ENCODE results near the gene SPTBN1. TPM values are rescaled to one million over a fixed set of nuclear protein-coding genes. Genes with fewer than 3 reads are reported as not detected.

SPTBN1 gene
- total and polyA plus RNA-seq, 3 experiments from 2014 or later: 38.4 to 49.2 (median 38.5) TPM

DNA sequence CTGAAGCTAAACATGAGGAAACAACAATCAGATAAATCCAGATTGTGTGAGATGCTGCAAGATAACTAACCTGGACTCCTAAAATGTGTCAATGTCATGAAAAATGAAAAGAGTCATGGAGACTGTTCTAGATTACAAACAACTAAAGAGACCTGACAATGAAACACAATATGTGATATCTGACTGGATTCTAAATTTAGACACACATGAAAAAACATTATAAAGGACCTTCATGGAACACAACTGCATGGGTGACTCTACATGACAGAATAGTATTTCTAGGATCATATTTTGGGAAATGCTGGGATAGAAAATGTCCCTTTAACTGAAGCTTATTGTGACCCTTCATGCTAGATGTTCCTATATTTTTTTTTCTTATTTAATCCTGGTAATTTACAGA lies 18.5 kb upstream of the SPTBN1 start:
- no peak overlapping the region for H3K4me3 ChIP-seq (ENCODE audit: low read length)
- H3K27ac ChIP-seq (ENCODE audit: low read depth, low read length): no peak overlapping the region
- Mint-ChIP-seq H3K9me3 (no peaks in the 10 kb centered on the region), H3K4me1 (no peaks in the 10 kb centered on the region), H3K36me3 (no peaks in the 10 kb centered on the region), H3K4me3 (no peak overlapping the region), H3K27ac (no peak overlapping the region), H3K27me3 (peaks cover 5 to 18% of the 10 kb centered on the region in 2 donors)
- no peaks in the 10 kb centered on the region for H3K4me1 ChIP-seq (ENCODE audit: insufficient read depth, low read length)
- no peaks in the 10 kb centered on the region for H3K9me3 ChIP-seq (ENCODE audit: low read length)
- DNase-seq: no peak
- ChIA-PET CTCF (interaction anchor here (1.1 kb wide), 1 partner anchor 15 kb away, joined by 3 read pairs; no protein-coding TSS in a partner anchor), POLR2A (no interaction called here)
- H3K36me3 ChIP-seq (ENCODE audit: insufficient read depth, low read length): no peaks in the 10 kb centered on the region
- no peaks in the 10 kb centered on the region for H3K27me3 ChIP-seq (ENCODE audit: insufficient read depth, low read length, poor library complexity, severe bottlenecking)

DNA sequence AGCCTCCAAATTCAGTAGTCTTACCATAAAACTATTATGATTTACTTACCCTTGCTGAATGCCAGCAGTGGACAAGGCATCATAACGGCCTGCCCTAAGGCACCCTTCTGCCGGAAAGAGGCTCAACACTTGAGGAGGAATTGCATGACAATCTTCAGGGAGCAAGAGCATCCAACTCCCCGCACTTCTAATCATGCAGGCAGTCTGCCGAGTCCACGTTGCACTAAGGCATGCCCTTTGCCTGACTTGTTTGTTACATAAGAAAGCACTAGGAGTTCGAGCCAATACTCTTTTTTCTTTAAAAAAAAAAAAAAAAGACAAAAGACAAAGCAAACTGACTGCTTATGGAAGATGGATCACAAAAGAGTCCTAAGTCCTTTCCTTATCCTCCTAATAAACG lies 17.9 kb upstream of the SPTBN1 start:
- H3K27ac Mint-ChIP-seq: no peak overlapping the region
- CTCF ChIA-PET: interaction anchor here (1.1 kb wide), 1 partner anchor 16 kb away, joined by 3 read pairs; no protein-coding TSS in a partner anchor
- H3K9me3 Mint-ChIP-seq: no peaks in the 10 kb centered on the region
- DNase-seq: no peak
- H3K9me3 ChIP-seq (ENCODE audit: low read length): no peaks in the 10 kb centered on the region
- POLR2A ChIA-PET: no interaction called here
- no peak overlapping the region for H3K27ac ChIP-seq (ENCODE audit: low read depth, low read length)
- H3K4me1 Mint-ChIP-seq: no peaks in the 10 kb centered on the region
- no peaks in the 10 kb centered on the region for H3K27me3 ChIP-seq (ENCODE audit: insufficient read depth, low read length, poor library complexity, severe bottlenecking)
- H3K36me3 Mint-ChIP-seq: no peaks in the 10 kb centered on the region
- no peaks in the 10 kb centered on the region for H3K36me3 ChIP-seq (ENCODE audit: insufficient read depth, low read length)
- H3K27me3 Mint-ChIP-seq: peaks cover 5 to 19% of the 10 kb centered on the region in 2 donors
- no peak overlapping the region for H3K4me3 Mint-ChIP-seq
- H3K4me3 ChIP-seq (ENCODE audit: low read length): no peak overlapping the region
- H3K4me1 ChIP-seq (ENCODE audit: insufficient read depth, low read length): no peaks in the 10 kb centered on the region

DNA sequence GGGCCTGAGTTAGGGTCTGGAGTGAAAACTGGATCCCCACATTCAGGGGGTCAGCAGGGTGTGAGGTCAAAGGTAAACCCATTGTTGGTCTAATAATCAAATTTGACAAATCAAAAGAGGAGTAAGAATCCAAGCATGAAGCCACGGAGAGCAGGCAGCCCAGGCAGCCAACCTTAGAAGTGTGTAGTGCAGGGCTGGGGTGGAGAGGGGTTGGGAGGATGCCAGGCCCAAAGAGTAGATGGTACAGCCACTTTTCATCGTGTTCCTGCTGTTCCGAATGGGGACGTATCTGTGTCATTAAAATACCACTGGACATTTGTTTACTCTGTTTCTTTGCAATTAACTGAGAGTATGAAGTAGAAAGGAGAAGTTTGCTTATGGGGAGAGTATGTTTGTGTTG lies 16.5 kb upstream of the SPTBN1 start:
- no peak for DNase-seq
- POLR2A ChIA-PET: no interaction called here
- Mint-ChIP-seq H3K4me1 (no peaks in the 10 kb centered on the region), H3K36me3 (no peaks in the 10 kb centered on the region), H3K27me3 (peaks cover 7 to 18% of the 10 kb centered on the region in 2 donors), H3K27ac (no peak overlapping the region), H3K4me3 (no peak overlapping the region), H3K9me3 (no peaks in the 10 kb centered on the region)
- H3K9me3 ChIP-seq (ENCODE audit: low read length): no peaks in the 10 kb centered on the region
- H3K27ac ChIP-seq (ENCODE audit: low read depth, low read length): no peak overlapping the region
- H3K36me3 ChIP-seq (ENCODE audit: insufficient read depth, low read length): no peaks in the 10 kb centered on the region
- no peak overlapping the region for H3K4me3 ChIP-seq (ENCODE audit: low read length)
- H3K4me1 ChIP-seq (ENCODE audit: insufficient read depth, low read length): no peaks in the 10 kb centered on the region
- H3K27me3 ChIP-seq (ENCODE audit: insufficient read depth, low read length, poor library complexity, severe bottlenecking): no peaks in the 10 kb centered on the region
- CTCF ChIA-PET: no interaction called here

DNA sequence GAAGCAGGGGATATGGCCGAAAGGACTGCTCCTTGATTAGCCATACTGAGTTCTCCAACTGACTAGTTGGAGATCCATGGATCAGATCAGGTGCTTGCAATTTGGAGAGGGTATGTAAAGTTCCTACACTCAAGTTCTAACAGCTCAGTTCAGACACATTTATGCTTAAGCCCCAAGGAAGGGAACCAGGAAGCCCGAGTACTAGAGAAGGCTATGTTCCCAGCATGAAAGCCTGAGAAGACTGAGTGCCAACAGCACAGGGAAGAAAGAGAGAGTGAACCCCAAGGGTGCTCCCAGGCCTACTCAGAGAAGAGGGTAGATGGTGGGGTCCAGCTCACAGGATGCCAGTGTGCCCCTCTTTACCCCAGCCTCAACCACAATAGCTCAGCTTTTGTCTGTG lies 16.1 kb upstream of the SPTBN1 start:
- H3K9me3 Mint-ChIP-seq: no peaks in the 10 kb centered on the region
- Histone ChIP-seq H3K27me3 (ENCODE audit: insufficient read depth, low read length, poor library complexity, severe bottlenecking) (no peaks in the 10 kb centered on the region), H3K9me3 (ENCODE audit: low read length) (no peaks in the 10 kb centered on the region), H3K27ac (ENCODE audit: low read depth, low read length) (no peak overlapping the region), H3K4me3 (ENCODE audit: low read length) (no peak overlapping the region), H3K36me3 (ENCODE audit: insufficient read depth, low read length) (no peaks in the 10 kb centered on the region), H3K4me1 (ENCODE audit: insufficient read depth, low read length) (no peaks in the 10 kb centered on the region)
- H3K4me1 Mint-ChIP-seq: no peaks in the 10 kb centered on the region
- DNase-seq: no peak
- ChIA-PET CTCF (no interaction called here), POLR2A (no interaction called here)
- peaks cover 7 to 22% of the 10 kb centered on the region in 2 donors for H3K27me3 Mint-ChIP-seq
- no peaks in the 10 kb centered on the region for H3K36me3 Mint-ChIP-seq
- H3K4me3 Mint-ChIP-seq: no peak overlapping the region
- H3K27ac Mint-ChIP-seq: peak overlapping the region in 1 of 8 donors; percentile 22

DNA sequence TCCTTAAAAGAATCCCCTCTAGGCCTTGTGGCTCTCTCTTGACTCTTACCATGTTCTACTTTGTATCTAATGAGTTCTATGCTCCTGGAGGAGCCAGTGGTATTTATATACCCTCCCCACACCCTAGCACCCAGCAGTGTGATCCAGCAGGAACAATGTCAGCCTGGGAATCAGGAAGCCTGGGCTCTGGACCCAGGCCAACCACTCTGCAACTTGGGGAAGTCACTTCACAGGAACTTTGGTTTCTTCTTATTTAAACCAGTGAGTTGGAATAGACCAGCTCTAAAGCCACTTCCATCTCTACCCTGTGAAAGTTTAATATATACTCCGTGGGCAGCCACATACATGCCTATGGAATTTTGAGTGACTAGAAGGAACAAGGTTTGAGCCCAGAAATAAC lies 11.6 kb upstream of the SPTBN1 start:
- peaks cover 5 to 28% of the 10 kb centered on the region in 2 donors for H3K27me3 Mint-ChIP-seq
- POLR2A ChIA-PET: no interaction called here
- Histone ChIP-seq H3K27me3 (ENCODE audit: insufficient read depth, low read length, poor library complexity, severe bottlenecking) (no peaks in the 10 kb centered on the region), H3K4me3 (ENCODE audit: low read length) (no peak overlapping the region), H3K9me3 (ENCODE audit: low read length) (no peaks in the 10 kb centered on the region), H3K4me1 (ENCODE audit: insufficient read depth, low read length) (no peaks in the 10 kb centered on the region), H3K36me3 (ENCODE audit: insufficient read depth, low read length) (no peaks in the 10 kb centered on the region), H3K27ac (ENCODE audit: low read depth, low read length) (no peak overlapping the region)
- no peaks in the 10 kb centered on the region for H3K4me1 Mint-ChIP-seq
- CTCF ChIA-PET: no interaction called here
- no peak for DNase-seq
- no peak overlapping the region for H3K4me3 Mint-ChIP-seq
- H3K27ac Mint-ChIP-seq: no peak overlapping the region
- no peaks in the 10 kb centered on the region for H3K9me3 Mint-ChIP-seq
- H3K36me3 Mint-ChIP-seq: no peaks in the 10 kb centered on the region

DNA sequence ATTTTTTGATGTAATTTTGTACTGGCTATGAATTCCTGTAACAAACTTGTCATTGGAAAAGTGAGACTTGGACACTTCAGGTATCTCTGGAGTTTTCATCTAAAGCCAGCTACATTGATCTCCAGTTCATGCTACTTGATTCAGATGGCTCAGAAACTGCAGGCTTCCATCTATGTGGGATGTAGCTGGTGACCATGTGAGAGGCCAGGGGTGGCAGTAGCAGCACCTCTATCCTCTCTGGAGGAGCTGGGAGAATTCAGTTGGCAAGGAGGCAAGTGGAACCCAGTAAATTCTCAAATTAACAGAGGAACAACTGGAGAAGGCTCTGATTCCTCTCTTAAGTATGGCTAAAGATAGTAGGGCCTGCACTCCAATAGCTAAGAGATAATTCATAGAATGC lies 10.0 kb upstream of the SPTBN1 start:
- H3K27ac ChIP-seq (ENCODE audit: low read depth, low read length): no peak overlapping the region
- no peaks in the 10 kb centered on the region for H3K4me1 ChIP-seq (ENCODE audit: insufficient read depth, low read length)
- no peak overlapping the region for H3K4me3 ChIP-seq (ENCODE audit: low read length)
- no peaks in the 10 kb centered on the region for H3K9me3 ChIP-seq (ENCODE audit: low read length)
- H3K27me3 ChIP-seq (ENCODE audit: insufficient read depth, low read length, poor library complexity, severe bottlenecking): no peaks in the 10 kb centered on the region
- Mint-ChIP-seq H3K4me1 (no peaks in the 10 kb centered on the region), H3K27ac (no peak overlapping the region), H3K4me3 (no peak overlapping the region), H3K27me3 (peaks cover 2 to 36% of the 10 kb centered on the region in 2 donors), H3K9me3 (no peaks in the 10 kb centered on the region), H3K36me3 (no peaks in the 10 kb centered on the region)
- CTCF ChIA-PET: no interaction called here
- no peaks in the 10 kb centered on the region for H3K36me3 ChIP-seq (ENCODE audit: insufficient read depth, low read length)
- no peak for DNase-seq
- POLR2A ChIA-PET: no interaction called here

DNA sequence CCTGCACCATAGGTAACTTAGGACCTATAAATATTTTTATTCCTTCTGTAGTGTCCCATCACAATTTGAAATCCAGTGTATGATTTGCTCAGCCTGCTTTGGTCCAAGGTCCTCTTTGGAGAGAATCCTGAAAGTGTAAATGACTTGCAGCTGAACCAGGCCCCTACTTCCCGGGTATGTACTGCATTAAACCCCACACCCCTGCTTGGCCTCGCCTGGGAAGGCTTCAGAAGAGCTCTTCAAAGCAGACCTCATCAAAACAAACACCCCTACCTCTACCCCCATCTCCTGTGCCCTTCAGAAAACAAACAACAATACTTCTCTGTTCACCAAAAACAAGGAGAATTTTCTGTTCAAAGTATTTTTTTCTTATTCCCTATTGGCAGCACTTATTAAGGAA lies 9.5 kb upstream of the SPTBN1 start:
- DNase-seq: no peak
- Mint-ChIP-seq H3K4me1 (no peaks in the 10 kb centered on the region), H3K27ac (no peak overlapping the region), H3K4me3 (no peak overlapping the region), H3K27me3 (peaks cover 2 to 37% of the 10 kb centered on the region in 2 donors), H3K9me3 (no peaks in the 10 kb centered on the region), H3K36me3 (no peaks in the 10 kb centered on the region)
- no peak overlapping the region for H3K27ac ChIP-seq (ENCODE audit: low read depth, low read length)
- no peaks in the 10 kb centered on the region for H3K27me3 ChIP-seq (ENCODE audit: insufficient read depth, low read length, poor library complexity, severe bottlenecking)
- no peaks in the 10 kb centered on the region for H3K9me3 ChIP-seq (ENCODE audit: low read length)
- H3K4me3 ChIP-seq (ENCODE audit: low read length): no peak overlapping the region
- CTCF ChIA-PET: no interaction called here
- no peaks in the 10 kb centered on the region for H3K36me3 ChIP-seq (ENCODE audit: insufficient read depth, low read length)
- POLR2A ChIA-PET: no interaction called here
- H3K4me1 ChIP-seq (ENCODE audit: insufficient read depth, low read length): no peaks in the 10 kb centered on the region

DNA sequence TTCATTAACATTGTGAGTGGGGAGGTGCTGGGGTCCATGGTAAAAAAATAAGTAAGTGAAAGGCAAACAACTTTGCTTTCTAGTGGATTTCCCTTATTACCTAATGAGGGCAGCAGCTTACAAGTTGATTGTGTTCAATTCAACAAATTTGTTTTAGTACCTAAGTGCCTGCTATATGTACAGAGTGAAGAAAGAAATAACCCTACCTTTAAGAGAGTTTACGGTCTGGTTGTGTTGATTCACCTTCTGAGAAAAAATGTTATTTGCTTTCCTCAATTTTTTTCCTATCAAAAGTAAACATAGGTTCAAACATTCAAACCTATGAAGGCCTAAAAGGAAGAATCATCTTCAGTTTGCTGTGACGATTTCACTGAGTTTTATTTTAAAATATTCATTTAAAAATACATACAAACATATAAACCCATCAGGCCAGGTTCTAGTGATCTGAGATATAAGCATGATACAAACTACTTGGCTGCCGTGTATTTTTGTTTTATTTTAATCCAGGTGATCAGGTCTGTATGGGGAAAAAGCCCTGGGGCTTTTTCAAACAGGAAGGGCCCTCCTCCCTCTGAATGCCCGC lies 1.5 kb upstream of the SPTBN1 start:
- no peaks in the 10 kb centered on the region for H3K9me3 Mint-ChIP-seq
- ChIA-PET POLR2A (no interaction called here), CTCF (no interaction called here)
- H3K4me3 Mint-ChIP-seq: peak overlapping the region; percentile 49 to 86 (median 79)
- Histone ChIP-seq H3K27ac (ENCODE audit: low read depth, low read length) (no peak overlapping the region), H3K4me1 (ENCODE audit: insufficient read depth, low read length) (peaks cover 7% of the 10 kb centered on the region), H3K27me3 (ENCODE audit: insufficient read depth, low read length, poor library complexity, severe bottlenecking) (peaks cover 25% of the 10 kb centered on the region), H3K4me3 (ENCODE audit: low read length) (no peak overlapping the region), H3K36me3 (ENCODE audit: insufficient read depth, low read length) (no peaks in the 10 kb centered on the region), H3K9me3 (ENCODE audit: low read length) (no peaks in the 10 kb centered on the region)
- H3K4me1 Mint-ChIP-seq: peaks cover 16 to 27% (median 27%) of the 10 kb centered on the region in 3 donors
- H3K27ac Mint-ChIP-seq: no peak overlapping the region
- peaks cover 33 to 54% of the 10 kb centered on the region in 2 donors for H3K27me3 Mint-ChIP-seq
- peaks cover 0 to 2% (median 0%) of the 10 kb centered on the region in 3 donors for H3K36me3 Mint-ChIP-seq
- DNase-seq: no peak
